NCI-H510A treated with DMSO at 0.1 percent for 48 hours (cell line): ENCODE results near the gene LCP2.
A peak's percentile ranks its signal among the peaks of the same experiment; 100 is the strongest.

Experiments
- DNase-seq: peaks from one replicate; lab custom pipeline; 2025; lab: John Stamatoyannopoulos, UW

The LCP2 gene

GRCh38 chr5:170297589-170298462 is at the start of gene LCP2:
Gene LCP2, minus strand, starts transcription at chr5:170297777. Its CDS starts 166 bp downstream, at chr5:170297611.
- DNase-seq = no peak

DNA sequence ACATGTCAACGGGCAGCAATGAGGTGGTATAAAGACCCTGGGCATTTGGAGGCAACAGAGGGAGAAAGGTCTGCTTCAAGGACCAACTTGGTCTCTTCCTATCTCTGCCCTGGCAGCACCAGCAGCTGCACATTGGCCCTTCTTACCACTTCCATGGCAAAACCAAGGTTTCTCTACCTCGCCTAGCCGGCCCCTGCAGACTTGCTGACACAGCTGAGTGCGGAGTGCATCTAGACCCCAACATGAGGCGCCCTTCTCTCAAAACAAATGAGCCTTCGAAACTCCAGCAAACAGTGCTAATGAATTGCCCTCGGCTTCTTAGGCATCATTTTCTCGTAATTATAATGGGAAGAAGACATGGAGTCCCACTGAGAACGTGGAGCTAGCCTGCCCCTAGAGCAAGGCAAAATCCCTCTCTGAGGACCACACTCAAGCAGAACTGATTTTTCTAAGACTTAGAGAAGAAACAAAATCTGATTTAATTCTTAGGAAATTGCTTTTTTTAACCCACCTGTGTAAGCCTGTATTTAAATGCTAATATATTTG is 49.5 kb upstream of the LCP2 start:
- no peak for DNase-seq

DNA sequence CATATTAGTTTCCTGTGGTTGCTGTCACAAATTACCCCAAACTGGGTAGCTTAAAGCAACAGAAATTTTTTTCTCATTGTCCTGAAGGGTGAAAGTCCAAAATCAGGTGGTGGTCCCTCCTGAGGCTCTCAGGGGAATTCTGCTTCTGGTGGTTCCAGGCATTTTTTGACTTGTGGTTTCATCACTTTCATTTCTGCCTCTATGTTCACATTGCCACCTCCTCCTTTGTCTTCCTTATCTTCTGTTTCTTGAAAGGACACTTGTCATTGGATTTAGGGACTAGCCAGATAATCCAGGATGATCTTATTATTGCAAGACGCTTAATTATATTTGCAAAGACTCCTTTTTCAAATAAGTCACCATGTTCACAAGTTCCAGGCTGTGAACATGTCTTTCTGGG is 48.4 kb upstream of the LCP2 start:
- DNase-seq = no peak

DNA sequence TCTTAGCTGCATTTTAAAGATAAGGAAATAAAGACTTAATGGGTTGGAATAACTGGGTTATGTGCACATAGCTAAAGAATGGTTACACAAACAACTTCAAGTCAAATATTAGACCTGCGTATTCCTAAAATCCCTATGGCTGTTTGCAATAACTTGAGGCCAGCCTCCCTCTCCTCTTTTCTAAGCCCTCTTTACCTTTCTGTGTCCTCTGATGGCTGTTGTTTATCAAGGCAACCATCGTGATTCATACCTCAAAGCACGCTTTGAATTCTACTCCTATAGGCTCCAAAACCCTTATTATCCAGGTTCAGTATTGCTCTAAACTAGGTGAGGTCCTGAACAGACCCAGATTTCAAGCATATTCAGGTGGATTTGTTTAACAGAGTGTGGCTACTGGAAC is 45.6 kb upstream of the LCP2 start:
- DNase-seq = no peak

GRCh38 chr5:170342153-170342725 is 44.7 kb upstream of the LCP2 start:
- no peak for DNase-seq

- no peak for DNase-seq
These were observed 44.0 kb upstream of the LCP2 start for GRCh38 chr5:170341545-170341944.

DNA sequence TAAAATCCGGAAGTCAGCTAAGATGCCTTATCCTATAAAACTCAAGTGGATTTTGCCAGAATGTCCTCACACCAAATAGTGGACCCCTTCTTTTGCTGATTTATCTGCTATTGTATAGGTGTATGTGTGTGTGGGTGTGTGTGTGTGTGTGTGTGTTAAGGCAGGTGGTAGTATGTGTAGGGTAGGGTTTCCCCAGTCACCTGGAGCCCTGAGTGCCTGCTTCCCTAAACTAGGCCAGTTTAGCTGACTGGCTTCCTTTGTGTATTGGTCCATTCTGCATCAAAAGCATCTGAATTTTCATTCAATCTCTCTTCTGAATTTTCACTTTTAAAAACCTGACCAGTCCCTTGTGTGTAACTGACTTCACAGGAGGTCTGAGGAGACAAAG is 42.2 kb upstream of the LCP2 start:
- DNase-seq = peak; percentile 60

GRCh38 chr5:170338933-170339779 is 41.6 kb upstream of the LCP2 start:
- no peak for DNase-seq

DNA sequence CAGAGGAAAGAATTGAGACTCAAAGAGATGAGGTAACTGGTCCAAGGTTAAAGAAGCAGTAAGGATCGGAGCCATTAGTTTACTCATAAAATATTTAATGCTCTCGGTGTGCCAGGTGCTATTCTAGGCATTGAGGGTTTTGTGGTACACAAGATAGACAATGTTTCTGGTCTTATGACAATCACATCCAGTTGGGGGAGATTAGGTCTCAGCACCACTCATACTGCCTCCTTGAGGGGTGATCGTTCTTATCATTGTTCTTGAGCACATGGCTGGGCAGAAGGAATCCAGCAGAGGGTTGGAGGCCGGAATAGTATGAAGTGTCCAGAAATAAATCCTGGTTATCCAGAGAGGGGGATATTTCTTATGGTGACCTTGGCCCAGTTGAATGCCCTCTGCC is 40.7 kb upstream of the LCP2 start:
- no peak for DNase-seq

GRCh38 chr5:170337045-170337733 is 39.6 kb upstream of the LCP2 start:
- no peak for DNase-seq

DNA sequence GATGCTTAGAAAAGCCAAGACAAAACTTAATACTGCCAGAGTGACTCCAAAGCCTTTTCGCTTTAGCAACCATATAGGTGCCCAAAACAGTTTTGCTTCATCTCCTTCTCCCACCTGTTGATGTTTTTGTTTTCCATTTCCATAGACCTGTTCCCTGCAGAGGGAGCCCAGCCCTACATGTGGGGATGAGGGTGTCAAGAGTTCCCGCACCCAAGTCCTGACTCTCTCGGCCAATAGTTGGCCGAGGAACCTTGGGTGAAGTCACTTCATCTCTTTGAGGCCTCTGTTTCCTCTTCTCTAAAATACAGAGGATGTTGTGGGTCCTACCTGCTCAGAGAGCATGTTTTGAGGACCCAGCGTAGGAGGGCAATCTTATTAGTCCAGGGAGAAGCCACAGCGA is 38.5 kb upstream of the LCP2 start:
- no peak for DNase-seq

- DNase-seq = no peak
These were observed 37.0 kb upstream of the LCP2 start for GRCh38 chr5:170334626-170335025.

GRCh38 chr5:170333161-170333910 is 35.8 kb upstream of the LCP2 start:
- DNase-seq = peak; percentile 43

DNA sequence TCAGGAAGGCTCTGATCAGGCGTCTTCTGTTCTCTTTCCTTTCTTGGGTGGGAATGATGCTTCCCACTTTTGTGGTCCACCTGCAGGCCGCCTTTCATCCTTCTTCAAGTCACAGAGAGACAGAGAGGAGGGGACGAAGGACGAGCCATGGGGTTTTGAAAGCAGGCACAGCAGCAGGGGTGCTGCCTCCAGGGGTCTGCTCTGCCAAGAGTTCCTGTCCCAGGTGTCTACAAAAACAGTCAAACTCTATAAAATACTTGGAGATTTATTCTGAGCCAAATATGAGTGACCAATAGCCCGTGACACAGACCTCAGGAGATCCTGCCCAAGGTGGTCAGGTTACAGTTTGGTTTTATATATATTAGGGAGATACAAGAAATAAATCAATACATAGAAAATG is 34.5 kb upstream of the LCP2 start:
- DNase-seq = no peak

DNA sequence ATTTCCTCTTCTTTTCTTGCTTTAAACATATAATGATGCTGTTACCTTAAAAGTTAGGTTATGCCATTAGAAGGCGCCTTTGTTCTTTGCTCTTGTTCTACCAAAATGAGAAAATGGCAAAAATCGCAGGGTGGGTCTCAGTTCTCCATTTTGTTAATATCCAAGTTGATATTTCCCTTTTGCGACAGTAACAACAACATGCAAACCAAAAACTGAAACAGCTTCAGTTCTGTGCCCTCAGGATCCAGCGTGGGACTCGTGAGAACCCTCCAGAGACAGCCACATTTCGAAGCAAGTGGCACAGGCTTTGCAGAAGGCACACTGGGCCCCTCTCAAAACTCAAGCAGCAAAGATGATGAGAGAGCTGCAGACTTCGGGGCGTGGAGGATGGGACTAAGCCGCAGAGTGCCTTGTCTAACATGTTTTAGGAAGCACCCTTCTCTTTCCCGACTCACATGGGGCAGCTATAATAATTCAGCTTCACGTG is 33.0 kb upstream of the LCP2 start:
- DNase-seq = no peak

- DNase-seq = no peak
These were observed 31.9 kb upstream of the LCP2 start for GRCh38 chr5:170329524-170329923.

DNA sequence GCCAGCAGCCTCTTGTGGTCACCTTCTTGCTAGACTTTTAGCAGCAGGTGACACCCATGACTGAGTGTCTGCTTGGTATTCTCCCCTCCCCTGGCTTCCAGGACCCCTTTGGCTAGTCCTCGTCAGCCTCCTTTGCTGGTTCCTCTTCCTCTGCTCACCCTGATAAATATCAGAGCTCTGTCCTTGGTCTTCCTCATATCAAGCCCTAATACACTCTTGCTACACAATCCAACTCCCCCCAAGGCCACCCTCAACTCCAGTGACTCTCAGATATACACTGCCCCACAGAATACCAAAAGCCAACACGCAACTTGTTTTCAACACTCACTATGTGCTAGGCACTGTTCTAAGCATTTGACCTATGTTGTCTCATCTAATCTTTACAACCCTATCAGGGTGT is 30.3 kb upstream of the LCP2 start:
- DNase-seq = no peak

GRCh38 chr5:170327168-170327567 is 29.6 kb upstream of the LCP2 start:
- DNase-seq = no peak

- no peak for DNase-seq
These were observed 21.7 kb upstream of the LCP2 start for GRCh38 chr5:170319301-170319700.

- no peak for DNase-seq
These were observed 19.9 kb upstream of the LCP2 start for GRCh38 chr5:170317499-170317898.

DNA sequence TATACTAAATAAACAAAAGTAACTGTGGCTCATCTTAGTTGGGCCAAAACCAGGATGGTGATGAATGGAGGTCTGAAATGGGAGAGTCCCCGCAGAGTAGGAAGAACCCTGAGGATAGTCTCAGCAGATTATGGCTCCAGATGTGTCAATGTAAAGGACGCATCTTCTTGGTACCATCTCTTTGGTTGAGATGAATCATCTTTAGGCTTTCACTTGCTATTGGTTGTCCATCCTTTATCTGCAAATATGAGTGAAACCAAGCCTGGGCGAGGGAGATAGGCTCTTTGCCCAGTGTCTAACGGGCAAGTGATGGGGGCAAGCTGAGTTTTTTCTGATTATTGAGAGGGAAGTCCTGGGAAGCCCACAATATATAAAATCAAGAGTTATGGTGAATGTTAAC is 19.4 kb upstream of the LCP2 start:
- DNase-seq = no peak
